ENCODE measurements around the gene RSPH3. TPM values are rescaled to one million over a fixed set of nuclear protein-coding genes. Genes with fewer than 3 reads are reported as not detected.

Gene RSPH3
- total RNA-seq, 2 experiments from 2014 or later, result 4.2 TPM

- CTCF ChIA-PET, result interaction anchor here (0.6 to 2.0 kb wide), 11 partner anchors 12 to 247 kb away, joined by 3 to 9 read pairs (median 3); partner anchors contain the start of gene RSPH3
- no peaks in the 10 kb centered on the region for H3K27me3 Mint-ChIP-seq
- intact Hi-C loops (cut with micrococcal nuclease), result no loop called here
- POLR2A ChIA-PET, result interaction anchor here (0.8 to 1.0 kb wide), 2 partner anchors 12 to 200 kb away, joined by 3 to 6 read pairs; partner anchors contain the start of gene RSPH3
- H3K36me3 Mint-ChIP-seq (ENCODE audit: low read depth), result peaks cover 11% of the 10 kb centered on the region
- H3K4me3 Mint-ChIP-seq, result no peak overlapping the region
- TF ChIP-seq, protein P1, sequence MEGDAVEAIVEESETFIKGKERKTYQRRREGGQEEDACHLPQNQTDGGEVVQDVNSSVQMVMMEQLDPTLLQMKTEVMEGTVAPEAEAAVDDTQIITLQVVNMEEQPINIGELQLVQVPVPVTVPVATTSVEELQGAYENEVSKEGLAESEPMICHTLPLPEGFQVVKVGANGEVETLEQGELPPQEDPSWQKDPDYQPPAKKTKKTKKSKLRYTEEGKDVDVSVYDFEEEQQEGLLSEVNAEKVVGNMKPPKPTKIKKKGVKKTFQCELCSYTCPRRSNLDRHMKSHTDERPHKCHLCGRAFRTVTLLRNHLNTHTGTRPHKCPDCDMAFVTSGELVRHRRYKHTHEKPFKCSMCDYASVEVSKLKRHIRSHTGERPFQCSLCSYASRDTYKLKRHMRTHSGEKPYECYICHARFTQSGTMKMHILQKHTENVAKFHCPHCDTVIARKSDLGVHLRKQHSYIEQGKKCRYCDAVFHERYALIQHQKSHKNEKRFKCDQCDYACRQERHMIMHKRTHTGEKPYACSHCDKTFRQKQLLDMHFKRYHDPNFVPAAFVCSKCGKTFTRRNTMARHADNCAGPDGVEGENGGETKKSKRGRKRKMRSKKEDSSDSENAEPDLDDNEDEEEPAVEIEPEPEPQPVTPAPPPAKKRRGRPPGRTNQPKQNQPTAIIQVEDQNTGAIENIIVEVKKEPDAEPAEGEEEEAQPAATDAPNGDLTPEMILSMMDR (IDR thresholded peaks at IDR 0.05), result no peak
- ATAC-seq (no peak), DNase-seq (no peak)
- peaks cover 31% of the 10 kb centered on the region for H3K4me1 Mint-ChIP-seq (ENCODE audit: low read depth)
- no peak overlapping the region for H3K27ac Mint-ChIP-seq
- H3K9me3 Mint-ChIP-seq, result peaks cover 20% of the 10 kb centered on the region
Measured at GRCh38 chr6:158988477-158988876, 11.5 kb downstream of the RSPH3 start.

GRCh38 chr6:158987657-158988056 is 12.3 kb downstream of the RSPH3 start:
- Mint-ChIP-seq H3K27ac (no peak overlapping the region), H3K4me3 (no peak overlapping the region), H3K4me1 (ENCODE audit: low read depth) (peaks cover 28% of the 10 kb centered on the region), H3K9me3 (peaks cover 20% of the 10 kb centered on the region), H3K27me3 (no peaks in the 10 kb centered on the region), H3K36me3 (ENCODE audit: low read depth) (peaks cover 9% of the 10 kb centered on the region)
- ChIA-PET POLR2A (interaction anchor here (1.0 kb wide), 1 partner anchor 12 kb away, joined by 3 read pairs; the partner anchor contains the start of gene RSPH3), CTCF (interaction anchor here (0.7 to 2.0 kb wide), 9 partner anchors 11 to 187 kb away, joined by 3 to 9 read pairs (median 4); partner anchors contain the start of gene RSPH3)
- intact Hi-C loops (cut with micrococcal nuclease), result no loop called here
- ATAC-seq, result no peak
- no peak for DNase-seq
- TF ChIP-seq, protein P1 (IDR thresholded peaks at IDR 0.05), result no peak

DNA sequence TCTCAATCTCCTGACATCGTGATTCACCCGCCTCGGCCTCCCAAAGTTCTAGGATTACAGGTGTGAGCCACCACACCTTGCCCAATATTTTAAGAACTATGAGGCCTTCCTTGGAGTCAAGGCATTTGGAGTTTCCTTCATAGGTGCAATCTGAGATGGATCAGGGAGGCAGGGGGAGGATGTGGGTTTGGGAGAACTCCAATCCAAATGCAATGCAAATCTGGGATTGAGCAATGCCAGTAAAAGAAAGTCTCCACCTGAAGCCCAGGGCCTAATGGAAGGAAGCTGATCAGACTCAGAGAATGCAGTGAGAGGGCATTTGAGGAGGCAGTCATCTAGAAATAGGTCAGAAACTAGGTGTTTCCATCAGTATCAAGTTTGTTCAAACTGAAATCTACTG is 21.2 kb downstream of the RSPH3 start:
- CTCF ChIA-PET, result interaction anchor here (0.9 to 3.9 kb wide), 3 partner anchors 9 to 197 kb away, joined by 3 to 23 read pairs (median 3); no protein-coding TSS in a partner anchor
- H3K9me3 Mint-ChIP-seq, result no peaks in the 10 kb centered on the region
- H3K4me3 Mint-ChIP-seq, result no peak overlapping the region
- no peak overlapping the region for H3K27ac Mint-ChIP-seq
- ATAC-seq (no peak), DNase-seq (no peak)
- TF ChIP-seq, protein P1 (IDR thresholded peaks at IDR 0.05), result no peak
- POLR2A ChIA-PET, result no interaction called here
- intact Hi-C loops (cut with micrococcal nuclease), result no loop called here
- no peaks in the 10 kb centered on the region for H3K27me3 Mint-ChIP-seq
- H3K36me3 Mint-ChIP-seq (ENCODE audit: low read depth), result peaks cover 4% of the 10 kb centered on the region
- H3K4me1 Mint-ChIP-seq (ENCODE audit: low read depth), result no peaks in the 10 kb centered on the region

DNA sequence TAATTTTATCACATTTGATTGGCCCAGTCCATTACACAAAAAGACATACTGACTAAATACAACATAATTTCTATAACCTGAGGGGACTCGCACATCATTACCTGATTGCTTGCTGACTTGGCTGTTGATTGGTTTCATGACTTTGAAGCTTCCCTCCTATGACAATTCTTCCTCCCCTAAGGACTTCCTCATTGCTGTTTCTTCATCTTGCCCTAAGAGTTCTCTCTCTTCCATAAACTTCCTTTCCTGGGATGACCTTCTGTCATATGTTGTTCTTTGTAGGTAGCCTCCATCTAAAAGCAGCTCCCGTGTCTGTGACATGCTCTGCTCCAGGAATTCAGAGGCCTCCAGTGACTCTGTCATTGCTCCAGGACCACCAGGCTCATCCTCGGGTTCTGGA is 22.6 kb downstream of the RSPH3 start:
- intact Hi-C loops (cut with micrococcal nuclease), result no loop called here
- ATAC-seq (no peak), DNase-seq (no peak)
- CTCF ChIA-PET, result interaction anchor here (1.0 to 8.0 kb wide), 6 partner anchors 11 to 275 kb away, joined by 3 to 54 read pairs (median 4); no protein-coding TSS in a partner anchor
- Mint-ChIP-seq H3K4me1 (ENCODE audit: low read depth) (no peaks in the 10 kb centered on the region), H3K4me3 (no peak overlapping the region), H3K9me3 (no peaks in the 10 kb centered on the region), H3K36me3 (ENCODE audit: low read depth) (peaks cover 4% of the 10 kb centered on the region), H3K27me3 (no peaks in the 10 kb centered on the region), H3K27ac (no peak overlapping the region)
- POLR2A ChIA-PET, result no interaction called here
- TF ChIP-seq, protein P1 (IDR thresholded peaks at IDR 0.05), result no peak

All from activated CD8-positive, alpha-beta T cell treated with anti-CD3 and anti-CD28 coated beads for 36 hours (primary cell).